ENCODE measurements around the gene LAPTM5.

LAPTM5 gene

DNA sequence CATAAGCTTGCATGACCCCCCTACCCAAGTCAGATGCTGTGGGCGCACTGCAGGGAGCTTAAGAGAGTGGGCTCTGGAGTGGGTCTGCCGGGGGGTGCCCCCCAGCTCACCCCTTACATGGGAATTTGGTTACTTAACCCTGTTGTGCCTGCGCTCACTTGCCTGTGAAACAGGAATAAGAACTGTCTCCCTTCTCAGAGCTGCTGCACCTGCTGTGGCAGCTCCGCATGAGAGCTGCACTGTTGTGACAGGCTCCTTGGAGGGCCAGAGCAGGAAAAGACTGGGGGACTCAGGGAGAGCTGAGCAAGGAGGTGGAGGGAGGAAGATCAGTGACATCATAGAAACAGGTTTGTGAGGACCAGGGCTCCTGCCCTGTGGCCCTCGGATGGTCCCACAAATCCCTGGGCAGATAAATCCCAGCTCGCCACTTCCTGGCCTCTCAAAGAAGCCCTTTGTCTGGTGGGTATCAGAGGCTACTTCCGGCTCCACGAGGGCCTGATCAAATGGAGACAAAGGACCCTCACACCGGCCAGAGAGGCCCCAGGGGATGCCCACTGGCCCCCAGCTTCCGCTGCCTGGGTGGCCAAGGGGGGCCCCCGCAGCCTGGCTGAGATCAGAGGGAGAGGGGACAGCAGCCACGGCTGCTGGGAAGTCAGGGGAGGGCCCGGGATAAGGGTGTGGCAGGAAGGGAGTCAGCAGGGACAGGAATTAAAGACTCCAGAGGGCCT lies 28.9 kb upstream of the LAPTM5 start:
- DNase-seq (ENCODE audit: low spot score) = no peak

DNA sequence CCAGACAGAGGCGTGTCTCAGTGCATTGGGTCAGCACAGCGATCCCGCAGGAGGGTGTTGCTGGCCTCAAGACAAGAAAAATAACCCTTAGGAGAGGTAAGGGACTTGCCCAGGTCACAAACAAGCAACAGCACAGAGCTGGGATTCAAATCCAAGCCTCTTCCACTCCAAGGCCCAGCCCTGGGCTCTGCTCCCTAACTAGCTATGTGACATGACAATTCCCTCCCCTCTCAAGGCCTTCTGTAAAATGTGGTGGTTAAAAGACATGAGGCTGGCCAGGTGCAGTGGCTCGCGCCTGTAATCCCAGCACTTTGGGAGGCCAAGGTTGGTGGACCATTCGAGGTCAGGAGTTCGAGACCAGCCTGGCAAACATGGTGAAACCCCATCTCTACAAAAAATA lies 28.1 kb upstream of the LAPTM5 start:
- no peak for DNase-seq (ENCODE audit: low spot score)

DNA sequence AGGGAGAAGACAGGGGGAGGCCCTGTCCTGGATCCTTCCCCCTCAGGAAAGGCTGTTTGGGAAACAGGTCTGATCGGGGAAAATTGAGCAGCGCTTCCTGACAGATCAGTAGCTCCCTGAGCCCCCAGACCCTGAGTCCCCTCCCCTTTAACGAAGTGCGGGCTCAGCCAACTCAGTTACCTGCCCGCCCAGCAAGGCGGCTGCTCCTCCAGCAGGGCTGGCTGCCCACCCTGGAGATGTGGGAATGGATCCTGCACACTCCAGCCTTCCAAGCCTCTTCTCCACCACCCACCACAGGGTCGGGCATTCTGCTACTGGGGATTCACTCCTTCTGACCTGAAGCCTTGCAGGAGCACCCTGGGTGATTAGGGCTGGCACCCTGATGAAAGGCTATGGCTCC lies 27.6 kb upstream of the LAPTM5 start:
- no peak for DNase-seq (ENCODE audit: low spot score)

DNA sequence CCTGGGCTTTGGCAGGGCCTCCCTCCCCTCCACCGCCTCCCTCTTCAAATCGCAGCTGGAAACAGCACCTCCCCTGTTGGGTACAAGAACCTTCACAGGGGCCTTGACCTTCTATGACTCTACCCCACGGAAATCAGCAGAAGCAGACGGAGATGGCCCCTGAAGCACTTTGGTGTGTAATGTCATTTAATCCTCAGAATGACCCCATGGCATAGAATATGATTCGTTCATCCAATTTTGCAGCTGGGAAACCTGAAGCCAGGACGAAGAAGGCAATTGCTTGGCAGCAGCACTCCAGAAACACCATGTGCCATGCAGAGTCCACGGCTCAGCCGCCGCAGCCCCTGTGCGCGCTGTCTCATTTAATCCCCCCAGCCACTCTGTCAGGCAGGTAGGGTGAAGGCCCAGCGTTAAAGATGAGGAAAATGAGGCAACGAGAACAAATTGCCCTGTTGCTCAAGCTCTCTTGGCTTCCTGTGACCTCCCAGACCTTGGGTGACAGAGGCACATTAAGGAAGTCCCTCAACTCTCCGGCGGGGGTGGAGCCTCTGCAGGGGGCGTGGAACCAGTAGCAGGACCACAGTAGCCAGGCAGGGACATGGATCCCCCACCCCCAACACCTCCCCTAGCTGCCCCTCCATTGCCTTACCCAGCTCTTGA lies 25.8 kb upstream of the LAPTM5 start:
- DNase-seq (ENCODE audit: low spot score) = no peak

DNA sequence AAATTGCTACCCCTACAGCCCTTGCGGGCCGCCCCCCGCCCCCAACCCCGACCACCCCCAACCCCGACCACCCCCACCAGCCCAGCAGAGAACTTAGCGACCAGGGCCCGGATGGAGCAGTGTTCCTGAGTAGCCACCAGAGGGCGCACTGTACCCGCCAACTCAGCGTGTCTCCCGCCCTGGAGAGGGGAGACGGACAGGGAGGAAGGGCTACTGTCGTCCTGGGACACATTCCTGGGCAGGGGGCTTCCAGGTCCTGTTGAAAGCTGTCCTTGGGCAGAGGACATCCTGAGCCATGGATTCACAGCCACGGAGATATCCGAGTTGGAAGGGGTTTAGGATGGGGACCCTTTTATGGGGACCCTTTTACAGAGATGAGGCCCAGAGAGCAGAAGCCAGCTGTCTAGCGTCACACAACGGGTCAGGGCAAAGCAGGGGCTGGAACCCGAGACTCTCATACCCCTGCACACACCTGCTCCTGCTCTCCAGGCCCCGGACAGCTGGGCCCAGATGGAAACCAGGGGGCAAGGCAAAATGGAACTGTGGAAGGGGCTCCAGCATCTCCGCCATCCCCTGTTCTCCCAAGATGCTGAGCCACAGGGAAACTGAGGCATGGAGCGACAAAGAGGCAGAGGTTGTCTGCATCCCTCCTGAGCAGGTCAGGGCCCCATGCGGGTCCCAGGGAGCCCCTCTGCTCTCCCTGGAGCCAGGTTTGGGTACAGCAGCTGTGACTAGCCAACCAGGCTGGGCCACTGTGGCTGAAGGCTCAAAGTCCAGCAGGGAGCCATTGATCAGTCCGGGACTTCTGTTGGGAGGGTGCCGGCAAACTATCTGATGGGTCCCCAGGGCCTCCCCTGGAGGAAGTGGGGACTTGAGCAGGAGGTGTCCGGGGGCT lies 25.0 kb upstream of the LAPTM5 start:
- peak; percentile 71 for DNase-seq (ENCODE audit: low spot score)

DNA sequence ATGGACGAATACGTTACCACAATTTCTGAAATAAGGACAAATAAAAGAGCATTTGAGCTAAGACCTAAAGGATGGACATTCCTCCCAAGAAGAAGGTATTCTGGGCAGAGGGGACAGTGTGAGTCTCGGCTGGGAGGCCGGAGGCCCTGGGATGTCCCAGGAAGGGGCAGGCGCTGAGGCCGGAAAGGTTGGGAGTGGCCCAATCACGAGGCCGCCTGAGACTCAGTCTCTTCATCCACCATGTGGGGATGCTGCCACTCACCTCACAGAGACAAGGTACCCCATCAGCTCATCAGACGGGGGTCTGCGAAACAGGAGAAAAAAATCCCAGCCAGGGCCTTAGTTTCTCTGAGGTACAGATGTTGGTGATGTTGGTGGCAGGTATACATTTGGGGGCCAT lies 24.3 kb upstream of the LAPTM5 start:
- no peak for DNase-seq (ENCODE audit: low spot score)

DNA sequence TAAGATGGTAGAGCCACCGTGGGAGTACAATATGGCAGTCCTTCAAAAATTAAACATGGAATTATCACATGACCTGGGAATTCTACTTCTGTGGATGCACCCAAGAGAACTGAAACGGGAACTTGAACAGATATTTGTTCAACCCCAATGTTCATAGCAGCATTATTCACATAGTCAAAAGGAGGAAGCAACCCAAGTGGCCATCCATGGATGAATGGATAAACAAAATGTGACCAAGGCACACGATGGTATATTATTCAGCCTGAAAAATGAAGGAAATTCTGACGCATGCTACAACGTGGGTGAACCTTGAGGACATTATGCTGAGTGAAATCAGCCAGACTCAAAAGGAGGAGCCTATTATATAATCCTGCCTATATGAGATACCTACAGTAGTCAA lies 22.8 kb upstream of the LAPTM5 start:
- no peak for DNase-seq (ENCODE audit: low spot score)

DNA sequence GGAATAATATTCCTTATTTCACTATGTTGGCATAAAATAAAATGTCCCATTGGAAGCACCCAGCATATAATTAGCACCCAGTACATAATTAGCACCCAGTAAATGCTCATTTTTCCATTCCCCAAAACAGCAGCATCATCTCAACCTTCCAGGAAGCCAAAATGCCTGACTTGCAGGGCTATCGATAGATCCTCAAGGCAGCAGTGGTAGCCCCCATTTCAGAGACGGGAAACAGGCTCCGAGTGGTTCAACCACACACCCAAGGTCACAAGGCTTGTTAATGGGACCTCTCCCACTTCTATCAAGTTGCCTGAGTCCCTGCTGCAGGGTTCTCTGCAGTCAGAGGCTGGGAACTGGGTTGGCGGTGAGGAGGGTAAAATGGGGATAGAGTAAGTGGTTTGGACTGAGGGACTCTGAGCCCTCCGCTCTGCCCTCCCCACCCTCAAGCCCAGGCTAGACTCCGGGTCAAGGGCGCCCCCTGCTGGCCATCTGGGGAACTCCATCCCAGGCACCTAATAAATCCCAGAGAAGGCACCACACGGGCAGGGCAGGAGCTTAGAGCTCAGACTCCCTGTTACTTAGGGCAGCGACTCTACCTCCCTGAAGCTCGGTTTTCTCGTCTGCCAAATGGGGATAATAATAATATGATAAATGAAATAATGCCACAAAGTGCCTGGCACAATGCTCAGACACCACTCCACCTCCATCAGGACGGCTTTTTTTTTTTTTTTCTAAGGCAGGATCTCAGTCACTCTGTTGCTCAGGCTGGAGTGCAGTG lies 21.9 kb upstream of the LAPTM5 start:
- DNase-seq (ENCODE audit: low spot score) = peak; percentile 68

DNA sequence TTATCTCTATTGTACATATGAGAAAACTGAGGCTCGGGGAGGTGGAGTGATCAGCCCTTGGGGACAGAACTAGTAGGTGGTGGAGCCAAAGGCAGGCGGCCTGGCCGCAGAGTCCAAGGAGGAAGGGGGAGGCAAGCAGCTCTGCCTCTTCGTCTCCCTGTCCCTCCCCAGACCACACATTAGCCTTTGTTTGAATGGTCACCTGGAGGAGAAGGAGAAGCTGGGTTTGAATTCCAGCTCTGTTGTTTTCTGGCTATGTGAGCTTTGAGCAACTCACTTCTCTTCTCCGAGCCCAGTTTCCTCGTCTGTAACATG lies 21.4 kb upstream of the LAPTM5 start:
- DNase-seq (ENCODE audit: low spot score) = no peak

DNA sequence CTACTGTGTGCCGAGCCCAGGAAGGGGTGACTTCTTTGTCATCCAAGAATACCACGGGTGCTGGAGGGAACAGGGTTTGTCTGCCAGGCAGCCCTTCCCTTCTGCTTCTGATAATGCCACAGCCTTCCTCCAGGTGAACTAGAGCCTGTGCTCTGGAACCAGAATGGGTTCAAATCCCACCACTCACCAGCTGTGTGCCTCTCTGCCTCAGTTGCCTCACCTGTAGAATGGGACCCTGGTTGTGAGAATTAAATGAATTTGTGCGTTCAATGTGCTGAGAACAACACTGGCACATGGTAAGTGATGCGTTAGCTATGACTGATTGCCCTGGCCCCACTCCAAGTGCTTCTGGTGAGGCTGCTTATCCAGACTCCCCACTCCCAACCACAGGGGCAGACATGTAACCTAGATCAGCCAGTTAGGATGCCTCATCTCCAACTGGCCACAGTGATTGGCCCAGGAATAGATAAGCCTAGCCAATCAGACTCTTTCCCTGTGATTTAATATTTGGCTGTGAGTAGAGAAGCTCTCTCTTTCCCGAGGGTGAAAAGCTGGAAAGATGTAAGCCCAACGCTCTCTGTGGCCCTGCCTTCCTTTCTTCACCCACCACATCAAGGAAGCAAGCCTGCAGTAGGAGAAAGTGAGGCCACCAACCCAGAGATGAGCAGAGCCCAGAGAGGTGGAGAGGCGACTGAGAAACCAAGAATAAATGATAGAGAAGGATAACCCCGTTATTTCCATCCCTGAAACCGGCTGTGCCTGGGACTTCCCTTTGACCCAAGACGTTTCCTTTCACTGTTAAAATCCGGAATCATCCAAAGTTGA lies 20.8 kb upstream of the LAPTM5 start:
- DNase-seq (ENCODE audit: low spot score) = peak; percentile 47

DNA sequence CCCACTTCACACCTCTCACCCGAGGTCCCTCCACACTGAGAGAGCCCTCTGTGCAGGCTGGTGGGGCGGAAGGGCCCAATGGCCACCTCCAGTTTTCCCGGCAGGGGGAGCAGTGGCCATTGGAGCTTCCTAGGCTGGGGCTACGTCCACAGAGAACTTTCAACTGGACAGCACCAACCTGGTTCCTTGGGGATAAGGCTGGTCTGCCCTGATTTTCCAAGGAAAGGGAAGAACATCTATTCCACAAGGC lies 20.3 kb upstream of the LAPTM5 start:
- no peak for DNase-seq (ENCODE audit: low spot score)

DNA sequence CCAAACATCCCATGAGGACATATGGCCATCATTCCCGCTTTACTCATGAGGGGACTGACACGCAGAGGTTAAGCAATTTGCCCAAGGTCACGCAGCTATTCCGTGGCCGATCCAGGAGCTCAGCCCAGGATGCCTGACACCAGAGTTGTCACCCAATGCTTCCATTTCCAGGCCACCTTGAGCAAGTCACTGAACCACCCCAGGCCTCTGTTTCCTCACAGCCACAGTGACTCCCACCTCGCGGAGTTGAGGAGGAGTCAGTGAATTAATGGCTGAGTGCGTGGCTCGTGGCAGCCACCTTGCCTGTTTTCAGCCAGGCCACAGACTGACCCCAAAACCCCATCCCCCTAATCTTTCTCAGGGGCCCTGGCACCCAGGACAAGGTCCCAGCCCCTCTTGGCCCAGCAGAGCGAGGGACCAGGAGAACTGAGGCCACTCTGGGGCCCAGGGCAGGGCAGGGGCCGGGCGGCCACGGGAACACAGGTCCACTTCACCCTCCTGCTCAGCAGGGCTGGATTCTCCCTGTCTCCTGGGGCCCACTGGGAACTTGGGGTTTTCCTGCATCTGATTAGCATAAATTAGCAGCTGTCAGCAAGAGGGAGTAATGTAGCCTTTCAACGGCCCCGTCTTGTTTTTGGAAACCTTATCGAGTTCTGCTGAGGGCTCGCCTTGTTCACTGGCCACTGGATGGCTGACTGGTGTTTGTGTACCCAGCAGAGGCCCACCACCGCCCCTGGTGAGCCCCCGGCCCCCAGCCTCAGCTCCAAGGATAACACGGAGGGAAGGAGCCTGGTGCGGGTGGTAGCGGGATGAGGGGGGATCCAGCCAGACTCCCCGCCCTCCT lies 19.7 kb upstream of the LAPTM5 start:
- no peak for DNase-seq (ENCODE audit: low spot score)

DNA sequence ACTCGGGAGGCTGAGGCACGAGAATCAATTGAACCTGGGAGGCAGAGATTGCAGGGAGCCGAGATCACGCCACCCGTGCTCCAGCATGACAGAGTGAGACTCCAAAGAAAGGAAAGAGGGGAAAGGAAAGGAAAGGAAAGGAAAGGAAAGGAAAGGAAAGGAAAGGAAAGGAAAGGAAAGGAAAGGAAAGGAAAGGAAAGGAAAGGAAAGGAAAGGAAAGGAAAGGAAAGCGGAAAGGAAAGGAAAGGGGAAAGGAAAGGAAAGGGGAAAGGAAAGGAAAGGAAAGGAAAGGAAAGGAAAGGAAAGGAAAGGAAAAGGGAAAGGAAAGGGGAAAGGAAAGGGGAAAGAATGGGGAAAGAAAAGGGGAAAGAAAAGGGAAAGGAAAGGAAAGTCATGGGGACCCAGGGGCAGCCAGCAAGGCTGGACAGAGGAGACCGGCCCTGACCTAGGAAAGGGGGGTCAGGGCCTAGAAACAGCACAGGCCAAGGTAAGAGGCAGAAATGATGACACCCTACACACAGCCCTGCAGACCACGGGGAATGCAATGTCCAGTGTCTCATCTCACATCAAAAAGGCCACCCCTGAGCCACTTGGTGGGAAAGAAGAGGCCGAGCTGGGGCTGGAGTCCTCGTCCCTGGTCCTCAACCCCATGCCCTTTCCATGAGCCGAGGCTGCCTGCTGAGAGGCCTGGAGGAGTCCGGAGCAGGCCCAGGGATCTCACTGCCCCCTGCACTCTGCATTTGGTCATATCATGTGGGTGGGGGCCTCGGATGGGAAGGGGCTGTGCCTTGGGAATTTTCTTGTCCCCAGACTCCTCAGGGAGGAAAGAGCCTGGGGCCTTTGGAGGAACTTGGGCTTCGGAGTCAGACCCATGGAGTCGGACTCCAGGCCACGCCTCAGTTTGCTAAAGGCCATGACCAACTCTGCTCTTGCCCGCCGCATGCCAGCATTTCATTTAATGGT lies 18.8 kb upstream of the LAPTM5 start:
- DNase-seq (ENCODE audit: low spot score) = no peak

DNA sequence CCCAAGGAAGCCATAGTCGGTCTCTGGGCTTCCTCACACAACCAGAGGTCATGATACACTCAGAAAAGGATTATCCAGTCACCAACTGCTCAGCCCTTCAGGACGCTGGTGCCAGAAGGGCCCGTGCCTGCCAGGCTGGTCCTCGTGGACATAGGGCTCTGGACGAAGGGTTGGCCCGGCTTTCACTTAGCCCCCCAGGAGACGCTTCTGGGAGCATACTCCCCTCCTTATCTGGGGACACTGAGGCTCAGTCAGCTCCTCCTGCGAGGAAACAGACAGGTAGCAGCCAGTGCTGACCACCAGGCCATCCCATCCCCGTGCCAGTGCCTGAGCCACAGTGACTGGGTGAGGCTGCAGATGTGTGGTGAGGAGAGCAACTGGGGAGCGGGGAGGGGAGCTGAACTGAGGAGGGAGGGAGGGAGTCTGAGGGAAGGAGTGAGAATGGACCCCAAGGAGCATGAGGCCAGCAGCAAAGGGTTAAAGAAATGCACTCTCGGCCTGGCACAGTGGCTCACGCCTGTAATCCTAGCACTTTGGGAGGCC lies 17.9 kb upstream of the LAPTM5 start:
- no peak for DNase-seq (ENCODE audit: low spot score)

DNA sequence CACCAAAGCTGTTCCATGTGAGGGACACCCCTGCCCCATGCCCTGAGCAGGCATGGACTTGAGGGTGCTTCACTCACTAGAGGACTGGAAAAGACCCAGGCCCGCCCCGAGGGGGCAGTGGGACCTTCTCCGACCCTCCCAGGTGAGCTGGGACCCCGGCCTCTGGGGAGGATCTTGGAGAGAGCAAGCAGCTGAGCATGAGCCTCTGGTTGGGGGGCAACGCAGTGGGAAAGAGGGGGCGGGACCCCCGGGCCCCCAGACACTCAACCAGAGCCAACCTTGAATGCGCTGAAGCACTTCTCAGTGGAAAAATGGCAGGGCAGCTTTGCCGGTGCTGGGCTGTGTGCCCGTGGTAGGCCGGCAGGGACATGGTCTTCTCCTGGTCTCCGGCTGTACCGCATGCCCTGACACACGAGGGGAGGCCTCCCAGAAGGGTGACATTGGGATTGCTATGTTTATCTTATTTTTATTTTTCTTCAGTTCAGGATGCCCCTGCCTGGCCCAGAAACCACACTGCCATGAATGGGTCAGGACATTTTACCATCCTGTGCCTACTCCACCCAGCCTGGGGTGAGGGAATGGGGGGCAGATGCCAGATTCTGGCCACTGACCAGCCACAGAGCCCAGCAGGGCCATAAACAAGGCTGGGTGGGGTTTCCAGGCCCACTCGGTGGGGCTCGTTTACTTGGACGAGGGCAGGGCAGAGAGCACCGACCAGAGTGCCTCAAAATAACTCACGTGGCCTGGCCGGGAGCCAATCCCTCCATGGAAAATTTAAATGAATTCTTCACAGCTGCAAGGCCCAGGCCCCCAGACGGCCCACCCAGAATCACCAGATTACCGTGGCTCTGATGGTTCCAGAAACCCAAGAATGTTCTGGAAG lies 17.2 kb upstream of the LAPTM5 start:
- DNase-seq (ENCODE audit: low spot score) = no peak

DNA sequence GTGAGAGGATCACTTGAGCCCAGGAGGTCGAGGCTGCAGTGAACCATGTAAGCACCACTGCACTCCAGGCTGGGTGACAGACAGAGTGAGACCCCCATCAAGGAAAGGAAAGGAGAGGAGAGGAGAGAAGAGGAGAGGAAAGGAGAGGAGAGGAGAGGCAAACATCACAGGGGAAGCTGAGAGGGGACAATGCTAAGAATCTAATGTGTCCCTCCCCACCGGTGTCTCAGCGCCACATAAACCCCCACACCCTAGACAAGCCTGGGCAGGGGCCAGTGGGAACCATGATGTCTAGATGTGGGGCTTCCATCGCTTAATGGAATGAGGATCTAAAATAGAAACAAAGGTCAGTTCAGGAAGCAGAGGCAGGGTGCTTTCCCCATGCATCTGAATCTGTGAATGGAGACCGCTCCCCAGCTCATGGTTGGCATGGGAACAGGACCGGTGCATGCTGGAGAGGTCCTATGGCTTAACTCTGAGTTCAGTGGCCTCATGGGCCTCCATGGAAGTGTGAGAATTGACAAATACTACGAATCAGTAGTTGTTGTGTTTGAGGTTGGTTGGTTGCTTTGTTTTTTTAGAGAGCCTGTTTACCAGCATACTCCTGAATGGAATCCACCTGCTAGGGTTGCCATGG lies 16.3 kb upstream of the LAPTM5 start:
- DNase-seq (ENCODE audit: low spot score) = no peak

DNA sequence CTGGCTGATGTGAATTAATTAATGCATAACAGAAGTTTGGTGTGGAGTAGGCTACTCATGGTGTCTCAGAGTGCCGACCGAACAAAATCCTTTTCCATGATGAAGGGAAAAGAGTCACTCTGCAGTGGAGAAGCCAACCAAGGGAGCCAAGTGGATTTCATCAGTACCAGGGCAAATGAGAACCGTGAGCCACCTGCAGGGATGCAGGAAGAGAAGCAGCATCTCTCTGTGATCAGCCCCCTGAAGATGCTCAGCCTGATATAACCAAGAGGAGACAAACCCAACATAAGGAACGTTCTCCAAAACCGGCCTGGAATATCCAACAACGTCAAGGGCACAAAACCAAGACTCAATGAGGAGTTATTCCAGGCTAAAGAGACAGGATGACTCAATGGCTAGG lies 13.4 kb upstream of the LAPTM5 start:
- DNase-seq (ENCODE audit: low spot score) = no peak

DNA sequence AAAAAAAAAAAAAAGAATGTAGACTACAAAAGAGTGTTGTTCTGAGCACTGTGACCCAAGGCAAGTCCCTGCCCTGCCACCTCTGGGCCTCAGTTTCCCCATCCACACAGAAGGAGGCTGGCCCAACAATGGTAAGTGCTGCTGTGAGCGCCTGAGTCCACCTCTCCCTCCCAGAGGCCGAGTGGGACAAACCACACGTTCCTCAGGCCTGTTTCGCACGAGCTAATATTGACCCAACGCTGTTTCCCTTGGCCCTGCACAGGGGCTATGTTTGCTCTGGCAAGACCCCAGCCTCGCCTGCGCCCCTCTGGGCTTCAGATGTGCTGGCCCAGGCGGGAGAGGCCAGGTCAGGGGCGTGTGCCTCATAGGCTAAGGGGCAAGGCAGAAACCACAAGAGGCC lies 12.6 kb upstream of the LAPTM5 start:
- DNase-seq (ENCODE audit: low spot score) = no peak
